Body of pancreas (tissue), 4 donors: ENCODE measurements around the gene WDR5. TPM values are rescaled to one million over a fixed set of nuclear protein-coding genes. Genes with fewer than 3 reads are reported as not detected.

ENCODE experiments used
- ATAC-seq: fragments of 150-250 bp; one replicate; pipeline ENCODE4 v1.9.1; 2016
- DNase-seq, 4 donors: peaks; one replicate each; pipeline ENCODE4 v3.0.0-alpha.2; 2019
- H3K27ac ChIP-seq, 4 donors: fragments of 200-600 bp; sonication (generic); 1 replicate in 3 of 4; 2 replicates in 1 of 4; pipeline versions ENCODE4 v1.5.1 to v1.6.1; 2016 to 2019; ENCODE audit warnings: mild to moderate bottlenecking in 1 of 4, mixed read lengths in 1 of 4, moderate library complexity in 1 of 4
- H3K27me3 ChIP-seq, 2 donors: fragments of 200-600 bp; sonication (generic); one replicate each; pipeline ENCODE4 v1.6.0; 2016; ENCODE audit warnings: mild to moderate bottlenecking in 1 of 2
- H3K36me3 ChIP-seq, 2 donors: fragments of 200-600 bp; sonication (generic); replicated peaks in 1 of 2; 2 replicates each; pipeline ENCODE4 v1.5.1; 2016; ENCODE audit warnings: low read depth in 2 of 2; ENCODE audit not compliant: insufficient read depth in 1 of 2
- H3K4me1 ChIP-seq: fragments of 200-600 bp; sonication (generic); one replicate; pipeline ENCODE4 v1.6.0; 2016
- H3K4me3 ChIP-seq, 2 donors: fragments of 200-600 bp; sonication (generic); 1 replicate in 1 of 2; 2 replicates in 1 of 2; pipeline ENCODE4 v1.5.1; 2016 to 2019
- H3K9me3 ChIP-seq, 3 donors: fragments of 200-600 bp; sonication (generic); 1 replicate in 2 of 3; 2 replicates in 1 of 3; pipeline ENCODE4 v1.5.1; 2016
- CTCF ChIP-seq, 7 experiments: fragments of 450-650 bp in 4 of 7; fragments of 200-600 bp in 3 of 7; sonication (generic) in 3 of 7; IDR thresholded peaks; one replicate each; pipeline ENCODE4 v1.5.1; 2016 to 2019; ENCODE audit warnings: antibody characterized with exemption in 7 of 7
- POLR2A ChIP-seq, 3 donors: fragments of 450-650 bp; IDR thresholded peaks; one replicate each; pipeline ENCODE4 v1.6.1; 2016; ENCODE audit warnings: antibody characterized with exemption in 3 of 3, mild to moderate bottlenecking in 2 of 3
- WGBS, 2 donors: methylation state at CpG; one replicate each; pipeline ENCODE4 v1.1.5; 2017; 5-methylcytosine and 5-hydroxymethylcytosine counted together
- intact Hi-C: fragments of 100-400 bp; cut with DNase I; formaldehyde crosslinking; loops from one replicate; pipeline ENCODE4 v1.15.1; 2023
- total RNA-seq, 2 donors: library from RNA; depleted of rRNA; stranded (reverse); fragments of >200 nt; gene quantifications; one replicate each; pipeline ENCODE4 v1.1.0, GENCODE V29; 2016

WDR5 gene
- total RNA-seq, 2 donors from 2014 or later: 12.5 to 19.1 TPM

GRCh38 chr9:134136996-134137299, 1.1 kb downstream of the WDR5 start:
- Histone ChIP-seq H3K27me3 (no peaks in the 10 kb centered on the region), H3K4me1 (peaks cover 41% of the 10 kb centered on the region), H3K4me3 (peak overlapping the region; percentile 72 to 81), H3K27ac (peak overlapping the region in 3 of 4 donors; percentile 9 to 58 (median 31)), H3K36me3 (peaks cover 0 to 9% of the 10 kb centered on the region in 2 donors), H3K9me3 (no peaks in the 10 kb centered on the region)
- TF ChIP-seq CTCF (IDR thresholded peaks at IDR 0.05): no peak
- no peak for TF ChIP-seq POLR2A (IDR thresholded peaks at IDR 0.05)
- DNase-seq: no peak
- WGBS, 2 donors: 0 to 16% methylated on average over 1 to 7 of the region's 7 CpGs
- intact Hi-C loops: no loop called here
- ATAC-seq: no peak

- intact Hi-C loops: no loop called here
- Histone ChIP-seq H3K36me3 (peaks cover 0 to 18% of the 10 kb centered on the region in 2 donors), H3K4me1 (peaks cover 39% of the 10 kb centered on the region), H3K27ac (peak overlapping the region in 3 of 4 donors; percentile 25 to 44 (median 31)), H3K4me3 (no peak overlapping the region), H3K9me3 (no peaks in the 10 kb centered on the region), H3K27me3 (no peaks in the 10 kb centered on the region)
- 31 to 42% methylated on average over 10 of the region's 10 CpGs for WGBS, 2 donors
- no peak for TF ChIP-seq CTCF (IDR thresholded peaks at IDR 0.05)
- no peak for TF ChIP-seq POLR2A (IDR thresholded peaks at IDR 0.05)
- ATAC-seq (no peak), DNase-seq (peak in 3 of 4 donors; percentile 40 to 56 (median 54))
These were observed 2.4 kb downstream of the WDR5 start for GRCh38 chr9:134138292-134138691.

- Histone ChIP-seq H3K27me3 (no peaks in the 10 kb centered on the region), H3K27ac (peak overlapping the region in 1 of 4 donors; percentile 44), H3K4me1 (peaks cover 33% of the 10 kb centered on the region), H3K9me3 (no peaks in the 10 kb centered on the region), H3K36me3 (peaks cover 0 to 21% of the 10 kb centered on the region in 2 donors), H3K4me3 (no peak overlapping the region)
- no peak for DNase-seq
- TF ChIP-seq POLR2A (IDR thresholded peaks at IDR 0.05) (no peak), CTCF (IDR thresholded peaks at IDR 0.05) (no peak)
- WGBS, 2 donors: 76% methylated on average over 8 to 11 of the region's 11 CpGs
- ATAC-seq: no peak
- intact Hi-C loops: no loop called here
These were observed 3.2 kb downstream of the WDR5 start for GRCh38 chr9:134139081-134139480.

GRCh38 chr9:134141906-134142305, 6.0 kb downstream of the WDR5 start:
- H3K36me3 ChIP-seq: peaks cover 0 to 31% of the 10 kb centered on the region in 2 donors
- whole genome bisulfite sequencing, 2 donors: 92 to 94% methylated on average over 9 to 10 of the region's 13 CpGs

More at GRCh38 chr9:134141906-134142305, 6.0 kb downstream of the WDR5 start:
- ATAC-seq (no peak), DNase-seq (no peak)
- intact Hi-C loops: no loop called here
- H3K27me3 ChIP-seq: no peaks in the 10 kb centered on the region
- peaks cover 23% of the 10 kb centered on the region for H3K4me1 ChIP-seq
- TF ChIP-seq CTCF (IDR thresholded peaks at IDR 0.05) (no peak), POLR2A (IDR thresholded peaks at IDR 0.05) (no peak)
- no peak overlapping the region for H3K4me3 ChIP-seq
- no peaks in the 10 kb centered on the region for H3K9me3 ChIP-seq
- no peak overlapping the region for H3K27ac ChIP-seq
